DMS 273 (cell line): ENCODE measurements around the gene SLC1A5.
"Not testable (repeated sequence)": the region's sequence is repeated elsewhere in the genome, so short reads cannot be mapped to it uniquely, and the experiment has no call there.

ENCODE experiments used
- DNase-seq: peaks from one replicate; lab custom pipeline; 2025; ENCODE audit not compliant: unreplicated experiment; lab: John Stamatoyannopoulos, UW

Gene SLC1A5

DNA sequence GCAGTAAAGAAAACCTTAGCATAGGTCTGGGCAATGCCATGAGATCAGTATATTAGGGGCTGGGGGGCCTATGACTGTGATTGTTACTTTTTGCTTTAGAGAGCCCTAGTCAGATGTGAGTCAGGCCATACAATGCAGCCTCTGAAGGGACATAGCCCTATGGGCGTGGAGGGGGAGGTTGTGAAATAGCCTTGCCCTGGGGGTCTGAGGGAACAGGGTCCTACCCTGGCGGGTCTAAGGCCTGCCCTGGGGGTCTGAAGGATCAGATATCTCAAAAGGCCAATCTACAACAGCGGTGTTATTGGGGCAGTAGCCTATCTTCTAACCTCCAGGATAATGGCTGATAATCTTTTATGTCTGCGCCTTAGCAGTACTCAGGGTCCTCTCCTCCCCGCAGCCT lies 13.8 kb upstream of the SLC1A5 start:
- no peak for DNase-seq

- no peak for DNase-seq
These were observed 10.3 kb upstream of the SLC1A5 start for GRCh38 chr19:46798713-46799112.

GRCh38 chr19:46797881-46798280 lies 9.5 kb upstream of the SLC1A5 start:
- no peak for DNase-seq

GRCh38 chr19:46791944-46792343 lies 3.5 kb upstream of the SLC1A5 start:
- peak; percentile 68 for DNase-seq

DNA sequence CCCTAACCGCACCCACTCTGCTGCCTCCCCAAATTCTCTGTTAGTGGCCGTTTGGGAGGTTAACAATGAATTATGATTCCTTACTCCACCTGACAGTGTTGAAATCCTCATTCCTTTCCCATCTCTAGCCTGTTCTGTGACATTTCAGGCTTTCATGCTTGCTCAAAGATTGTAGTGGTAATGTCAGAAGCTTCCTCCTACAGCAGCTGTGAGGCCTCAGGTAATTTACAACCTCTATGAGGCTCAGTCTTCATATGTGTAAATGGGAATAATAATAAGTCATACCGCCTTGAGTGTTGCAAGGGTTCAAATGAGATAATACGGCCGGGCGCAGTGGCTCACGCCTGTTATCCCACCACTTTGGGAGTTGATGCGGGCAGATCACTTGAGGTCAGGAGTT lies 977 bp upstream of the SLC1A5 start:
- DNase-seq, result no peak

GRCh38 chr19:46788968-46789338 lies 559 bp upstream of the SLC1A5 start:
- DNase-seq, result no peak

GRCh38 chr19:46787331-46788261 lies 798 bp downstream of the SLC1A5 start:
- DNase-seq, result peak; percentile 83

DNA sequence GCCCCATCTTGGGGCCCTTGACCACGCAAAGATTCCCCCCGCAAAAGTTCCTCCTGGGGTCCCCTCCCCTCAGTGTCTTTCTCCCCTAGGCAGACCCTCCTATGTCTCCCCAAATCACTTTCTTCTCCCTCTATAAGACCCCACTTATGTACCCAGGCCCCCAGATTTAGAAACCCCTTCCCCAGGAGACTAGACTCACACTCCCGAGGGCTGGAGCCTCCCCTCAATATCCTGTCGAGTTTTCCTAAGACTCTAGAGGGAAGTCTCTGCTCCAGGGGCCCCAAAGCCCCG lies 1.4 kb downstream of the SLC1A5 start:
- DNase-seq, result no peak

GRCh38 chr19:46786236-46787039 lies 2.0 kb downstream of the SLC1A5 start:
- DNase-seq, result peak; percentile 89

- DNase-seq, result no peak
These were observed 2.5 kb downstream of the SLC1A5 start for GRCh38 chr19:46785980-46786235.

DNA sequence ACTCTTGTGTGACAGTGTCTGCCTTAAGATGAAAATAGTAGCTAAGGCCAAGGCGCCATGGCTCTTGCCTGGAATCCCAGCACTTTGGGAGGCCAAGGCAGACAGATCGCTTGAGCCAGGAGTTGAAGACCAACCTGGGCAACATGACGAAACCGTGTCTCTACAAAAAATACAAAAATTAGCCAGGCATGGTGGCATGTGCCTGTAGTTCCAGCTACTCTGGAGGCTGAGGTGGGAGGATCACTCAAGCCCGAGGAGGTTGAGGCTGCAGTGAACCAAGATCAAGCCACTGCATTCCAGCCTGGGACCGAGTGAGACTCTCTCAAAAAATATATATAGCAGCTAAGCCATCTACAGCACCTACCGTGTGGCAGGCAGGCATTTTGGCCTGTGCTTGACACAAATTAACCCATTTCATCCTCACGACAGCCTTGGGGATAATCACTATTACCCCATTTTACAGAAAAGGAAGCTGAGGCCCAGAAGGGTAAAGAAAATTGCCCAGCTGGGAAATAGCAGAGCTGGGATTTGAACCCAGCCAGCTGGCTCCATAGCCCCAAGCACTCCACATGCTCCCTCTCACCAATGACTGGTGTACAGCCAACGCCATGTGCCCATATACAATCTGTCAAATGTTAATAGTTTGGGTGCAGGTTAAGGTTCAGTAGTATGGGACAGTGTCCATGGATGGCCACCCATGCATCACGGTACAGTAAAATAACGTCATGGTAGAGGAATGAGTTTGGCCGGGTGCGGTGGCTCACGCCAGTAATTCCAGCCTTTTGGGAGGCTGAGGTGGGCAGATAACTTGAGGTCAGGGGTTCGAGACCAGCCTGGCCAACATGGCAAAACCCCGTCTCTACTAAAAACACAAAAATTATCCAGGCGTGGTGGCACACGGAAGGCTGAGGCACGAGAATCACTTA lies 3.1 kb downstream of the SLC1A5 start:
- peak; percentile 55 for DNase-seq

DNA sequence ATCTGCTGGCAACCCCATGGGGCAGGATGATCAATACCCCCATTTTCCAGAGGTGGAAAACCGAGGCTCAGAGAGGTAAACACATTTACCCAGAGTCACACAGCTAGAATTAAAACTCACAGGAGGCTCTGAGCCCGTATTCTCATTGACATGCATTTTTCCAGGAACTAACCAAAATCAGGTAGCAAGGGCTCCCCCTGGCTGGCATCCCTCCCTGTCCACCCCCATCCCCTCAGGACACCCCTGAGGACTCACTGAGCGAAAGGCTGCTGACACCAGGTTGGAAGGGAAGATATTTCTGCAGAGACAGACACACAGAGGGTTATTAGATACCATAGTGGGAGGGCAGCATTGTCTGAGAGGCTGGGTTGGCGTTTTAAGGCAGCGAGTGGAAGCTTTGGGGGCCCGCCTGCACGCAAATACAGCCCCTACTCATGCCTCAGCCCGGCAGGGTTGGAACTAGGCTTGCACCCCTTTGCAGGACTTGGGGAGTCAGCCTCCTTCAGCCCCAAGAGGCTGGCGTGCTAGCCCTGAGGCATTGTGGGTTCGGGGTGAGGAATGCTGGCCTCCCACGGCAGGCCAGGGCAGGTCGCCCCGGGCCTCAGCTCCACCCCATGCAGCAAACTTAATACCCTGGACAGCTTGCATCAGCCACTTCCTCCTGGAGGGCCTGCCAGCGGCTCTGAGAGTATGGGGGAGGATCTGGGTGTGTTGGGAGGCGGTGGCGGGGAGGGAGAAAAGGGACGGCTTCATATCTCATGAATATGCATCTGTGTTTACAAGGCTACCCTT lies 3.9 kb downstream of the SLC1A5 start:
- peak; percentile 95 for DNase-seq

GRCh38 chr19:46783670-46784069 lies 4.7 kb downstream of the SLC1A5 start:
- DNase-seq, result peak; percentile 51

DNA sequence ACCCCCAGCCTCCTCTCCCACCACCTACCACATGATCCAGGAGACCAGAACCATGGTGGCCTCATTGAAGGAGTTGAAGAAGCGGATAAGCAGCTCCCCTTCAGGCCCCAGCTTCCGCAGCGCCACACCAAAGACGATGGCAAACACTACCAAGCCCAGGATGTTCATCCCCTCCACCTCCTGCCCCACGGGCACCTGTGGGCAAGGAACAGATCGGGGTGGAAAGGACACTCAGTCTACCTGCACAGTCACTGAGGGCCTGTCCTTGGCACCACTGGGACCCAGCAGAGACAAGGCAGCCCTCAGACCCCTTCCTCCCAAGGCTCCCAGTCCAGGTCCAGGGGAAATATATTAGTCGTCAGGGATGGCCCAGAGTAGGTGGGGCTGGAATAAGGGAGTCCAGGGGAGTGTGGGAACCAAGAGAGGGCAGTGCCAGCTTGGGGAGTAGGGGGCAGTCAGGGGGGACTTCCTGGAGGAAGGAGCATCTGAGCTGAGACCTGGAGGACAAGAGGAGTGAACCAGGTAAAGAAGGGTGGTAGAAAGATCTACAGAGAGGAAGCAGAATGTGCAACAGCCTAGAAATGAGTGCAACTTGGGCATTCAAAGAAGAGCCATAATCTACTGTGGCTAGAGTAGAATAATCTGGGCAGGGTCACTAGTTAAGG lies 5.9 kb downstream of the SLC1A5 start:
- DNase-seq, result no peak

- not testable (repeated sequence) for DNase-seq
These were observed 10.3 kb downstream of the SLC1A5 start for GRCh38 chr19:46777956-46778645.

DNA sequence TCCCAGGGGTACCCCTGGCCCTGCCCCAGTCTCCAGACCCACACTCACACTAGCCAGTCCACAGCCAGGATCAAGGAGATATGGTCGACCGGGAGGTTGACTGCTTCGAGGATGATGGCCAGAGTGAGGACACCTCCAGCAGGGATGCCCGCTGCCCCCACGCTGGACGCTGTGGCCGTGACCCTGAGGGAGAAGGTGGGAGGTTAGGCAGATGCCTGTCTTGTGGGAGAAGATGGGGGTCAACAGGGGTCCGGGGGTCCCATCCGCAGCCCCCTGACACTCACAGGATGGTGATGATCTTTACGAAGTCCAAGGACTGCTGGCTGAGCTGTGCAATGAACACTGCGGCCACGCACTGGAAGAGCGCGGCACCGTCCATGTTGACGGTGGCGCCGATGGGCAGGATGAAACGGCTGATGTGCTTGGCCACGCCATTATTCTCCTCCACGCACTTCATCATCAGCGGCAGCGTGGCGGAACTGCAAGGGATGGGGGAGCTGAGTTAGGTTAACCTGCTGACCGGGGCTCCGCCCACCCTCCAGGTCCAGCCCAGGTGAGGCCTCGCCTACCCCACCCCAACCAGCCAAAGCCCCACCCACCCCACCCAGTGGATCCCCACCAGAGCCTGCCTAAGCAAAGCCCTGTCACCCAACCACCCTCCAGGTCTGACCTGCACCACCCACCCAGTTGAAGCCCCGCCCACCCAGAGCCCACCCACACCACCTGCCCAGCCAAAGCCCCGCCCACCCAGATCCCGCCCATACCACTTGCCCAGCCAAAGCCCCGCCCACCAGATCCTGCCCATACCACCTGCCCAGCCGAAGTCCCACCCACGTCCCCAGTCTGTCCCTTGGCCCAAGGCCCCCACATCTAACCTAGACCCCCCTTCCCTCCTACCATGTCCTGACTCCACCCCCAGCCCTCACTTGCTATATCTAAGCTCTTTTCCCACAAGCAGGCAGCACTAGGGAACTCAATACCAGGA lies 11.2 kb downstream of the SLC1A5 start:
- DNase-seq, result peak; percentile 51

- DNase-seq, result no peak
These were observed 12.6 kb downstream of the SLC1A5 start for GRCh38 chr19:46775642-46776258.

DNA sequence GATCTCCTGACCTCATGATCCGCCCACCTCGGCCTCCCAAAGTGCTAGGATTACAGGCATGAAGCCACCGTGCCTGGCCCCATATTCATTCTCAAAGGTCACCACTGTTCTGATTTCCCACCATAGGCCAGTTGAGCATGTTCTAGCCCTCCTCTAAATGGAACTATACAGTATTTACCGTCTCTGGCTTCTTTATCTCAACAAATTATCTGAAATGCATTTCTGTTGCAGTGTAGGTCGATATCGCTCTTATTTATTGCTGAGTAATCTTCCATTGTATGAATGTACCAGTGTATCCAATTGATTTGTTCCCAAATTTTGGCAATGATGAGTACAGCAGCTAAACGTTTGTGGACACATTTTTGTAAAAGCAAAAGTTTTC lies 15.4 kb downstream of the SLC1A5 start:
- DNase-seq, result no peak
